ENCODE results near the gene CDK5RAP2.
"Not testable (repeated sequence)": the region's sequence is repeated elsewhere in the genome, so short reads cannot be mapped to it uniquely, and the experiment has no call there.

DNA sequence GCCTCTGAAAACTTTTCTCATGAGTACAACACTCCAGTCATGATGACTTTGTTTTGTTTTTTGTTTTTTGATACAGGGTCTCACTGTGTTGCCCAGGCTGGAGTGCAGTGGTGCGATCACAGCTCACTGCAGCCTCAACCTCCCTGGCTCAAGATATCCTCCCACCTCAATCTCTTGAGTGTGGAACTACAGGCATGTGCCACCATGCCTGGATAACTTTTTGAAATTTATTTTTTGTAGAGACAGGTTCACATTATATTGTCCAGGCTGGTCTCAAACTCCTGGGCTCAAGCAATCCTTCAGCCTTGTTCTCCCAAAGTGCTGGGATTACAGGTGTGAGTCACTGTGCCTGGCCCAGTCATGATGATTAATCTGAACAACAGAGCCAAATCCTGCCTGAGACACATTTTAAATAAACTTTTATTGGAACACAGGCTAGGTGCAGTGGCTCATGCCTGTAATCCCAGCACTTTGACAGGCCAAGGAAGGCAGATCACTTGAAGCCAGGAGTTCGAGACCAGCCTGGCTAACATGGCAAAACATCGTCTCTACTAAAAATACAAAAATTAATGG is 49.0 kb upstream of the CDK5RAP2 start:
- TF ChIP-seq, protein P1, sequence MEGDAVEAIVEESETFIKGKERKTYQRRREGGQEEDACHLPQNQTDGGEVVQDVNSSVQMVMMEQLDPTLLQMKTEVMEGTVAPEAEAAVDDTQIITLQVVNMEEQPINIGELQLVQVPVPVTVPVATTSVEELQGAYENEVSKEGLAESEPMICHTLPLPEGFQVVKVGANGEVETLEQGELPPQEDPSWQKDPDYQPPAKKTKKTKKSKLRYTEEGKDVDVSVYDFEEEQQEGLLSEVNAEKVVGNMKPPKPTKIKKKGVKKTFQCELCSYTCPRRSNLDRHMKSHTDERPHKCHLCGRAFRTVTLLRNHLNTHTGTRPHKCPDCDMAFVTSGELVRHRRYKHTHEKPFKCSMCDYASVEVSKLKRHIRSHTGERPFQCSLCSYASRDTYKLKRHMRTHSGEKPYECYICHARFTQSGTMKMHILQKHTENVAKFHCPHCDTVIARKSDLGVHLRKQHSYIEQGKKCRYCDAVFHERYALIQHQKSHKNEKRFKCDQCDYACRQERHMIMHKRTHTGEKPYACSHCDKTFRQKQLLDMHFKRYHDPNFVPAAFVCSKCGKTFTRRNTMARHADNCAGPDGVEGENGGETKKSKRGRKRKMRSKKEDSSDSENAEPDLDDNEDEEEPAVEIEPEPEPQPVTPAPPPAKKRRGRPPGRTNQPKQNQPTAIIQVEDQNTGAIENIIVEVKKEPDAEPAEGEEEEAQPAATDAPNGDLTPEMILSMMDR (IDR thresholded peaks at IDR 0.05 in 2 of 3, conservative IDR thresholded peaks at IDR 0.05 in 1 of 3; ENCODE audit: control insufficient read depth in 2 of 3, extremely low read depth in 1 of 3, insufficient read depth in 1 of 3, low read depth in 3 of 3, low read length in 3 of 3), result not testable (repeated sequence)
- TF ChIP-seq POLR2A (IDR thresholded peaks at IDR 0.05; ENCODE audit: low read depth, low read length), result not testable (repeated sequence)
